ENCODE data around the gene CTNNA2.
A peak's percentile ranks its signal among the peaks of the same experiment; 100 is the strongest.

The CTNNA2 gene

DNA sequence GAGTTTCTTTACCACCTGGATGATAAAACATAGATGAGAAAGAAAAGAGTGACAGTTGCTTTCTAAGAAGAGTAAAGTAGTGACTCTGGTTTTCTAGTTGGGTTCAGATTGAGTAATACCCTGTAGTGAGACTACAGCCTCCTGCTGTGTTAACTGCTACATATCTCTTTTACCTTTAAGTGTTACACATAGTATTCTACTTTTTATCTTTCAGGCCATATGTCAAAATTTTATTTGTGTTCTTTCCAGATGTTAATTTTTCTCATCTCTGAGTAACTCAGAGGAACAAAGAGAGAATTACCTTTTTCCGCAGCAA, 348.2 kb downstream of the CTNNA2 start:
- TF ChIP-seq, protein P1, sequence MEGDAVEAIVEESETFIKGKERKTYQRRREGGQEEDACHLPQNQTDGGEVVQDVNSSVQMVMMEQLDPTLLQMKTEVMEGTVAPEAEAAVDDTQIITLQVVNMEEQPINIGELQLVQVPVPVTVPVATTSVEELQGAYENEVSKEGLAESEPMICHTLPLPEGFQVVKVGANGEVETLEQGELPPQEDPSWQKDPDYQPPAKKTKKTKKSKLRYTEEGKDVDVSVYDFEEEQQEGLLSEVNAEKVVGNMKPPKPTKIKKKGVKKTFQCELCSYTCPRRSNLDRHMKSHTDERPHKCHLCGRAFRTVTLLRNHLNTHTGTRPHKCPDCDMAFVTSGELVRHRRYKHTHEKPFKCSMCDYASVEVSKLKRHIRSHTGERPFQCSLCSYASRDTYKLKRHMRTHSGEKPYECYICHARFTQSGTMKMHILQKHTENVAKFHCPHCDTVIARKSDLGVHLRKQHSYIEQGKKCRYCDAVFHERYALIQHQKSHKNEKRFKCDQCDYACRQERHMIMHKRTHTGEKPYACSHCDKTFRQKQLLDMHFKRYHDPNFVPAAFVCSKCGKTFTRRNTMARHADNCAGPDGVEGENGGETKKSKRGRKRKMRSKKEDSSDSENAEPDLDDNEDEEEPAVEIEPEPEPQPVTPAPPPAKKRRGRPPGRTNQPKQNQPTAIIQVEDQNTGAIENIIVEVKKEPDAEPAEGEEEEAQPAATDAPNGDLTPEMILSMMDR (IDR thresholded peaks at IDR 0.05; ENCODE audit: insufficient read depth, low read depth, low read length, missing control alignments), result no peak

DNA sequence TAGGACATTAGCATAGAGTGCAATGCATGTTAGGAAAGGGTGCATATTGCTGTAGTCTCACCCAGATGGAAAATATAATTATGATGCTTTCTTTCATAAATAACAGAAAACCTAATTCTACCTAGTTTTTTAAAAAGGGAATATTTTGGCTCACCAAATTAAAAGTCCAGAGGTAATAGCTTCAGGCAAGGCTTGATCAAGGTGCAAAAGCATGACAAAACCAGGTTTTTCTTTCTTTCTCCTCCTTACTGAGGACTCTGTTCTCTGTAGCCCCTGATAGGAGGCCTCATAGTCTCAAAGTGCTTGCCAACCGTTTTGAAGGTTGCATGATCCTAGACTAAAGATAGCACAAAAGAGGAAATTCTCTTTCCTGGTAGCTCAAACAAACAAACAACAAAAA, 349.9 kb downstream of the CTNNA2 start:
- H3K4me3 ChIP-seq (ENCODE audit: low read depth, low read length), result no peak overlapping the region
- TF ChIP-seq, protein P1 (IDR thresholded peaks at IDR 0.05; ENCODE audit: insufficient read depth, low read depth, low read length, missing control alignments), result no peak
- DNase-seq (ENCODE audit: low read depth), result no peak

More for the DNA sequence above, 348.2 kb downstream of the CTNNA2 start:
- no peak overlapping the region for H3K4me3 ChIP-seq (ENCODE audit: low read depth, low read length)
- DNase-seq (ENCODE audit: low read depth), result no peak

DNA sequence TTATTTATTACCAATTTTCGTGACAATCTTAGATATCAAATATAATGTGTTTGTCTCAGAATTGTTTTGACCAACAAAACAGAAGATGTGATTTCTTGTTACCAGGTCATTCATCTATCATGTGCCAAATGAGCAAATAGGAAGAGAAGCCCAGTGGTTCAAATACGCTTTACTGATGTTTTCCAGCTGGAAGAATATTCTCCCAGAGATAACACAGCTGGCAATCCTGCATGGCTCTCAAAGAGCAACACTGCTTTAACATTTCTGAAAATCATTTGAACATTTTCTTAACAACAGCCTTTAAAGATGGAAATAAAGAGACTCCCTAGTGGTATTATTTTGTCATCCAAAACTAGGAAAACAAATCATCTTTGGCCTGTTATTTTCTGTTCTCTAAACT, 359.8 kb downstream of the CTNNA2 start:
- TF ChIP-seq, protein P1 (IDR thresholded peaks at IDR 0.05; ENCODE audit: insufficient read depth, low read depth, low read length, missing control alignments), result no peak
- no peak for DNase-seq (ENCODE audit: low read depth)
- no peak overlapping the region for H3K4me3 ChIP-seq (ENCODE audit: low read depth, low read length)

DNA sequence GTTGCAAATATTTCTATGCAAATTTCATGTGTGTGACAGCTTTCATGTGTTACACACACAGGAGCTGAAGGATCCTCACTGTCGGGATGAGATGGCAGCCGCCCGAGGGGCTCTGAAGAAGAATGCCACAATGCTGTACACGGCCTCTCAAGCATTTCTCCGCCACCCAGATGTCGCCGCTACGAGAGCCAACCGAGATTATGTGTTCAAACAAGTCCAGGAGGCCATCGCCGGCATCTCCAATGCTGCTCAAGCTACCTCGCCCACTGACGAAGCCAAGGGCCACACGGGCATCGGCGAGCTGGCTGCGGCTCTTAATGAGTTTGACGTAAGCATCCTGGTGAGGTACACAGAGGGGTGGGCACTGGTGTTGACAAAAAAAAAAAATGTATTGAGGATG, 361.2 kb downstream of the CTNNA2 start:
- TF ChIP-seq, protein P1 (IDR thresholded peaks at IDR 0.05; ENCODE audit: insufficient read depth, low read depth, low read length, missing control alignments), result no peak
- H3K4me3 ChIP-seq (ENCODE audit: low read depth, low read length), result no peak overlapping the region
- no peak for DNase-seq (ENCODE audit: low read depth)

DNA sequence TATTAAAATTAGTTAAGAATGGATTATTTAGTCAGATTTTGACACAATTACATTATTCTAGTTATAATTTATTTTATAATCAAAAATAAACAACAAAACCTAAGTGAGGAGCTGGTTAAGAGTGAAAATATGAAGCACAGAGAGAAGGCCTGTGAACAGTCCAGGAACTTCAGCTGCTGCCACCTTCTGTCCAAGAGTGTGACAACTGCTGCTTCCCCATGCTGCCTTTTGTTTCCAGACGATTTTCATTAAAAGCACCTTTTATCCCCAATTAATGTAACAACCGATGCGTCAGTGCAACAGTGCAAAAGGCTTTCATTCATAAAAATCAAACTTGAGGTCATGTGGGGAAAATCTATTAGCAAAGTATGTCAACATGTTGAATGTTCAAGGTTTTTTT, 363.6 kb downstream of the CTNNA2 start:
- TF ChIP-seq, protein P1 (IDR thresholded peaks at IDR 0.05; ENCODE audit: insufficient read depth, low read depth, low read length, missing control alignments), result peak; percentile 10
- H3K4me3 ChIP-seq (ENCODE audit: low read depth, low read length), result no peak overlapping the region
- peak; percentile 3 for DNase-seq (ENCODE audit: low read depth)

DNA sequence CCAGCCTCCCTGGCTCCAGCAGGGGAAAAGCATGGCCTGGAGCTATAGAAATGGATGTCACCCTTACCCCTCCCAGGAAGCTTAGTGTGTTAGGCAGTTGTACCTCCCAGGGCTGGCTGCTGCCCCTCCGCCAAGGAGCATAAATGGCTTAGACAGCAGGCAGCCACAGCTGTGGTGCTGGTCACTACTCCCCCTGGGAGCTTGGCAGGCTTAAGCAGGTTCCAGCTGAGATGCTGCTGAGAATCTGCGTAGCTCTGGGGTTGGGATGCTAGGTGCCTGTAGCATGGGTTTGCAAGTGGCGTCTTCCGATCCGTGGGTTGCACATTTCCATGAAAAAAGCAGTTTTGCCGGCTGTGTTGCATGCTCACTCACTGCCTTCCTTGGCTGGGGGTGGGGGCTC, 369.7 kb downstream of the CTNNA2 start:
- TF ChIP-seq, protein P1 (IDR thresholded peaks at IDR 0.05; ENCODE audit: insufficient read depth, low read depth, low read length, missing control alignments), result no peak
- no peak for DNase-seq (ENCODE audit: low read depth)

DNA sequence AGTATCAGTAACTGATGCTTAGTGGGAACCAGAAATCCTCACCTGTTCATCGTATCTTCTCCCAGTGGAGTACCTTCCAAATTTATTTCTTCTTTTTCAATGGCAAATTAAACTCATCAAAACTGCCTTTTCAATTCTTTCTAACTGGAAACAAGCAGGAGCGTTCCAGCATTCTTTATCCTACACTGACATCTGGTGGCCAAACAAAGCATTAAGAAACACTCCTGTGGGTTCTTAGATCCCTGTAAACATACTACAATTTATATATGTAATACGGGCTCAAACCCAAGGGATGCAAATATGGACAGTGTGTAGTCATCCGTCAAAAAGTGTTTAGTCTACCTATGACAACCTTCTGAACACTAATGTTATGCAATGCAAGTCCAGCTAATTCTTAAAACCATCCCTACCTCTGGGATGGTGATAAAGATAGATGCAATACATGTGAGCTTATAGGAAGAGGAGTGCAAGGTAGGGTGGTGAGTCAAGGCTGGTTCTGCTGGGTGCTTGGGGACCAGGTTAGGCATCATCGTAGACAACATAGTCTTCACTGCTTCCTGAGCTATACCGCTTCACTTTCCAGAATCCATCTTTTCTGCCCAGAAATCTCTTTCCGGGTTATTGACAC, 375.0 kb downstream of the CTNNA2 start:
- peak; percentile 59 for DNase-seq (ENCODE audit: low read depth)
- TF ChIP-seq, protein P1 (IDR thresholded peaks at IDR 0.05; ENCODE audit: insufficient read depth, low read depth, low read length, missing control alignments), result peak; percentile 56
- no peak overlapping the region for H3K4me3 ChIP-seq (ENCODE audit: low read depth, low read length)

More for the DNA sequence above, 369.7 kb downstream of the CTNNA2 start:
- no peak overlapping the region for H3K4me3 ChIP-seq (ENCODE audit: low read depth, low read length)
